Sigmoid colon (tissue), 7 donors: ENCODE results near the gene ARSG. TPM values are rescaled to one million over a fixed set of nuclear protein-coding genes. Genes with fewer than 3 reads are reported as not detected.

Experiments used
- DNase-seq: peaks from one replicate; pipeline ENCODE4 v3.0.0-alpha.2; 2019
- H3K27ac ChIP-seq, 4 donors: fragments of 200-600 bp; sonication (generic); one replicate each; pipeline ENCODE4 v1.5.1; 2016 to 2019; ENCODE audit warnings: mild to moderate bottlenecking in 1 of 4
- H3K27me3 ChIP-seq, 3 donors: fragments of 200-600 bp; sonication (generic); one replicate each; pipeline ENCODE4 v1.5.1; 2019; ENCODE audit warnings: mild to moderate bottlenecking in 1 of 3
- H3K36me3 ChIP-seq, 4 donors: fragments of 200-600 bp; sonication (generic); one replicate each; pipeline ENCODE4 v1.5.1; 2016 to 2019
- H3K4me1 ChIP-seq, 4 donors: fragments of 200-600 bp; sonication (generic); one replicate each; pipeline ENCODE4 v1.5.1; 2017 to 2019
- H3K4me3 ChIP-seq, 4 donors: fragments of 200-600 bp; sonication (generic); one replicate each; pipeline ENCODE4 v1.5.1; 2017 to 2019; ENCODE audit warnings: mild to moderate bottlenecking in 2 of 4, moderate library complexity in 1 of 4
- H3K9me3 ChIP-seq, 4 donors: fragments of 200-600 bp in 3 of 4; sonication (generic) in 3 of 4; one replicate each; pipeline versions ENCODE4 v1.5.1 to v1.6.1; 2013 to 2019
- EP300 ChIP-seq, 4 donors: sonication (generic); formaldehyde crosslinking; IDR thresholded peaks; one replicate each; pipeline ENCODE4 v1.6.1; 2017; ENCODE audit warnings: antibody characterized with exemption in 4 of 4
- POLR2A ChIP-seq, 2 donors: fragments of 450-650 bp; IDR thresholded peaks; one replicate each; pipeline ENCODE4 v1.6.1; 2016; ENCODE audit warnings: antibody characterized with exemption in 2 of 2, mild to moderate bottlenecking in 2 of 2, moderate library complexity in 2 of 2
- POLR2AphosphoS5 ChIP-seq, 4 donors: sonication (generic); formaldehyde crosslinking; IDR thresholded peaks; one replicate each; pipeline ENCODE4 v1.6.1; 2017; ENCODE audit warnings: antibody characterized with exemption in 4 of 4
- WGBS, 2 donors: extraction: QIAGEN DNeasy Blood & Tissue Kit; methylation state at CpG; one replicate each; pipeline ENCODE4 v1.1.7; 2013; 5-methylcytosine and 5-hydroxymethylcytosine counted together
- intact Hi-C: fragments of 100-400 bp; cut with DNase I; formaldehyde crosslinking; loops from one replicate; pipeline ENCODE4 v1.15.1; 2023
- polyA plus RNA-seq, 3 donors: library from polyadenylated mRNA; stranded (reverse); fragments of 200-250 nt; gene quantifications; one replicate each; pipeline ENCODE4 v1.2.3, GENCODE V29; 2013
- total RNA-seq, 4 donors: library from RNA; depleted of rRNA; stranded (reverse); fragments of >200 nt; gene quantifications; one replicate each; pipeline ENCODE4 v1.1.0, GENCODE V29; 2016
- TF ChIP-seq, protein P1 (sequence below), 4 experiments: fragments of 450-650 bp in 3 of 4; fragments of 200-600 bp in 1 of 4; IDR thresholded peaks; one replicate each; pipeline ENCODE4 v1.5.1; 2016 to 2019; ENCODE audit warnings: antibody characterized with exemption in 4 of 4, mild to moderate bottlenecking in 3 of 4, moderate library complexity in 2 of 4
- donor health status: healthy with polysubstance abuse.
- donor health status: Bipolar disorder and iron deficiency.
- donor health status: healthy.

ARSG gene
- total and polyA plus RNA-seq, 7 donors: under 0.01 to 3.0 (median 1.8) TPM

DNA sequence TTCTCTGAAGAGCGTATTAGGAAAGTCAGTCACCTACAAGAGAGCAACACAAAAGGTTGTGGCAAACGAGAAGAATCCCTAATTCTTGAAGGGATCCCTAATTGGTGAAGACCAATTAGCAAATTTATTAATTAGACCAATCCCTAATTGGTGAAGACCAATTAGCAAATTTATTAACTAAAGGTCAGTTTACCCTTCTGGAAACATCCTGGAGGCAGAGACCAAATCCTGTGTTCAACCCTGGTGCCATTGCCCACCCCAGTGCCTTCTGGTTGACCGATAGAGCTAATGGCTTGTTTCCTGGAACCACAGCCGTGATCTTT is 91.8 kb downstream of the ARSG start:
- H3K27me3 ChIP-seq: no peaks in the 10 kb centered on the region
- H3K4me3 ChIP-seq: no peak overlapping the region
- H3K9me3 ChIP-seq: no peaks in the 10 kb centered on the region
- no peaks in the 10 kb centered on the region for H3K36me3 ChIP-seq
- TF ChIP-seq POLR2AphosphoS5 (IDR thresholded peaks at IDR 0.05) (no peak), EP300 (IDR thresholded peaks at IDR 0.05) (no peak)
- WGBS, 2 donors: 76 to 89% methylated on average over 4 of the region's 4 CpGs
- peak overlapping the region in 1 of 4 donors; percentile 57 for H3K27ac ChIP-seq
- H3K4me1 ChIP-seq: peaks cover 0 to 26% (median 19%) of the 10 kb centered on the region in 4 donors
- intact Hi-C loops: loop anchor here (5.0 kb wide), 1 partner anchor 79 kb away; no protein-coding TSS in a partner anchor
- no peak for DNase-seq

DNA sequence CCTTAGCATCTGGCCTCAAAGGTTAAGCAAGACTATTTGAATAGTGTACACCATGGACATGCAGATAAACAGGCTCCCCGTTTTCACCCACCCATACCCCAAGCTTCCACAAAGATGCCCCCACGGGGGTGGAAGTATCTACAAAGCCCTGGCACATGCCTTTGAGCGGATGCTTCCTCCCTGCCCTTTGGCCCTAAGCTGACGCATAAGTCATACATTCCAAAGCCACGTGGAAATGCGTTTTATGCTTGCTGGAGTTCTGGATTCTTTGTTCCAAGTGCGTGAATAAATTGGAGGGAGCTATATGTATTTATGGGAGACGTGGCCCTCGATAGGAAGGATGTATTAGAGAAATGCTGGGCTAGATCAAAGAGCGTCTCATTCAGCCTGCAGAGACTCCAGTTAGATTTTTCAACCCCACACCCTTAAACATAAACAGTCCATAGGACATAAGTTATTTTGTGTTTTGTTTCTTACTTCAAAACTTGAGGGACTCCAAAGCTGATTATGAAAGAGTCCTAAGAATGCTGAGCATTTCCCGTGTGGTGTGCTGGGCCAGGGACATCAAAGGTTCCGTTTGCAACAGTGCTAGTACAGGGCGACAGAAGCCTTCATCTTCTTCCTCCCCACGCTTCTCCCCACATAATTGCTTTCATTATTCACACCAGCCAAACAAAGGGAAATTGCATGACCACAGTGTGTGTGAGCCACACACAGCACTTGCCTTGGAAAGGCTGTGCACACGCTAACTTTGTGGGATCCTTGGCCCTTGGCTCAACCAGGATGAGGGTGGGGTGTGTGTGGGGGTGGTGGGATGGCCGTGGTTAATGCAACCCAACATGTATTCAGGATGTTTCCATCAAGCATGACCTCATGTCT is 92.4 kb downstream of the ARSG start:
- Histone ChIP-seq H3K27me3 (no peaks in the 10 kb centered on the region), H3K4me1 (peaks cover 0 to 20% (median 13%) of the 10 kb centered on the region in 4 donors), H3K4me3 (no peak overlapping the region), H3K27ac (peak overlapping the region in 2 of 4 donors; percentile 25 to 57), H3K36me3 (no peaks in the 10 kb centered on the region), H3K9me3 (no peaks in the 10 kb centered on the region)
- 47 to 62% methylated on average over 16 of the region's 16 CpGs for WGBS, 2 donors
- DNase-seq: peak; percentile 58
- TF ChIP-seq, protein P1, sequence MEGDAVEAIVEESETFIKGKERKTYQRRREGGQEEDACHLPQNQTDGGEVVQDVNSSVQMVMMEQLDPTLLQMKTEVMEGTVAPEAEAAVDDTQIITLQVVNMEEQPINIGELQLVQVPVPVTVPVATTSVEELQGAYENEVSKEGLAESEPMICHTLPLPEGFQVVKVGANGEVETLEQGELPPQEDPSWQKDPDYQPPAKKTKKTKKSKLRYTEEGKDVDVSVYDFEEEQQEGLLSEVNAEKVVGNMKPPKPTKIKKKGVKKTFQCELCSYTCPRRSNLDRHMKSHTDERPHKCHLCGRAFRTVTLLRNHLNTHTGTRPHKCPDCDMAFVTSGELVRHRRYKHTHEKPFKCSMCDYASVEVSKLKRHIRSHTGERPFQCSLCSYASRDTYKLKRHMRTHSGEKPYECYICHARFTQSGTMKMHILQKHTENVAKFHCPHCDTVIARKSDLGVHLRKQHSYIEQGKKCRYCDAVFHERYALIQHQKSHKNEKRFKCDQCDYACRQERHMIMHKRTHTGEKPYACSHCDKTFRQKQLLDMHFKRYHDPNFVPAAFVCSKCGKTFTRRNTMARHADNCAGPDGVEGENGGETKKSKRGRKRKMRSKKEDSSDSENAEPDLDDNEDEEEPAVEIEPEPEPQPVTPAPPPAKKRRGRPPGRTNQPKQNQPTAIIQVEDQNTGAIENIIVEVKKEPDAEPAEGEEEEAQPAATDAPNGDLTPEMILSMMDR (IDR thresholded peaks at IDR 0.05): no peak
- no peak for TF ChIP-seq POLR2AphosphoS5 (IDR thresholded peaks at IDR 0.05)
- TF ChIP-seq POLR2A (IDR thresholded peaks at IDR 0.05): no peak
- TF ChIP-seq EP300 (IDR thresholded peaks at IDR 0.05): no peak
- intact Hi-C loops: loop anchor here (5.0 kb wide), 1 partner anchor 79 kb away; no protein-coding TSS in a partner anchor

DNA sequence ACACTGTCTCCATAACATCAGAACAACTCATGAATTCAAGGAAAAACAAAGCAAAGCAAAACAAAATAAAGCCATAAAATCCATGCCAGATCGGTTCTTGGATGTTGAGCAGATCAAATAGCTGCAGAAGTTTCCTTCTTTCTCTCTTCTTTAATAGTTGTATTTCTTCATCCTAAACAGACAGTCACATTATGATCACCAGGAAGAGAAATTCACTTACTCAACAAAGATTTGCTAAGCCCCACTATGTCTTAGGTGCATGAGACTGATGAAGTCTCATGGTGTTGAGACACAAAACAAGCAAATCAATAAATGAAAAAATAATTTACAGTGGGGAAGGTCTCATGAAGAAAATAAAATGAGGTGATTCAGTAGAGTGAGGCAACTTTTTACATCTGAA is 93.2 kb downstream of the ARSG start:
- peaks cover 0 to 15% (median 8%) of the 10 kb centered on the region in 4 donors for H3K4me1 ChIP-seq
- DNase-seq: no peak
- H3K4me3 ChIP-seq: no peak overlapping the region
- H3K9me3 ChIP-seq: no peaks in the 10 kb centered on the region
- H3K36me3 ChIP-seq: no peaks in the 10 kb centered on the region
- no peaks in the 10 kb centered on the region for H3K27me3 ChIP-seq
- WGBS, 2 donors: 65 to 78% methylated on average over 1 of the region's 1 CpG
- H3K27ac ChIP-seq: peak overlapping the region in 2 of 4 donors; percentile 25 to 57
- no peak for TF ChIP-seq POLR2A (IDR thresholded peaks at IDR 0.05)
- no peak for TF ChIP-seq POLR2AphosphoS5 (IDR thresholded peaks at IDR 0.05)
- TF ChIP-seq EP300 (IDR thresholded peaks at IDR 0.05): no peak
- TF ChIP-seq, protein P1 (IDR thresholded peaks at IDR 0.05): no peak
- intact Hi-C loops: loop anchor here (5.0 kb wide), 1 partner anchor 78 kb away; no protein-coding TSS in a partner anchor

DNA sequence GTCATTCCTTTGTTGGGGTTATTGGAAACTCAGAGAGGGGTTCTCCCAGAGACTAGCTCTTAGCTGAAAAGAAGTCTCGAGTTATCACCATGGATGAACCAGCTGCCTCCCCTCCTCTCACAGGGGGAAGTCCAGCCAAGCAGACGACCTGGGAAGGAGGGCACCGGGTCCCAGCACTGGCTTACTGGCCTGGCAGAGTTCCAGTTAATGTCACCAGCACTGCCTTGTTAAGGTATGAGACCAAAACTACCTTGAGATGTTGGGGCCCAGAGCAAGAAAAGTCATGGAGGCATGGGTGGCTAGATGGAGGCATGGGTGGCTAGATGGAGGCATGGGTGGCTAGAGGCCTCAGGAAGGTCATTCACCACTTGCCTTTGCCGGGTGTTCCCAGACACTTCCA is 93.6 kb downstream of the ARSG start:
- H3K27me3 ChIP-seq: no peaks in the 10 kb centered on the region
- peaks cover 0 to 15% (median 8%) of the 10 kb centered on the region in 4 donors for H3K4me1 ChIP-seq
- intact Hi-C loops: loop anchor here (5.0 kb wide), 1 partner anchor 77 kb away; no protein-coding TSS in a partner anchor
- peak overlapping the region in 1 of 4 donors; percentile 57 for H3K27ac ChIP-seq
- H3K36me3 ChIP-seq: no peaks in the 10 kb centered on the region
- no peaks in the 10 kb centered on the region for H3K9me3 ChIP-seq
- TF ChIP-seq POLR2A (IDR thresholded peaks at IDR 0.05): no peak
- TF ChIP-seq POLR2AphosphoS5 (IDR thresholded peaks at IDR 0.05): no peak
- no peak for TF ChIP-seq EP300 (IDR thresholded peaks at IDR 0.05)
- TF ChIP-seq, protein P1 (IDR thresholded peaks at IDR 0.05): no peak
- 87 to 92% methylated on average over 4 of the region's 4 CpGs for WGBS, 2 donors
- DNase-seq: peak; percentile 58
- no peak overlapping the region for H3K4me3 ChIP-seq

DNA sequence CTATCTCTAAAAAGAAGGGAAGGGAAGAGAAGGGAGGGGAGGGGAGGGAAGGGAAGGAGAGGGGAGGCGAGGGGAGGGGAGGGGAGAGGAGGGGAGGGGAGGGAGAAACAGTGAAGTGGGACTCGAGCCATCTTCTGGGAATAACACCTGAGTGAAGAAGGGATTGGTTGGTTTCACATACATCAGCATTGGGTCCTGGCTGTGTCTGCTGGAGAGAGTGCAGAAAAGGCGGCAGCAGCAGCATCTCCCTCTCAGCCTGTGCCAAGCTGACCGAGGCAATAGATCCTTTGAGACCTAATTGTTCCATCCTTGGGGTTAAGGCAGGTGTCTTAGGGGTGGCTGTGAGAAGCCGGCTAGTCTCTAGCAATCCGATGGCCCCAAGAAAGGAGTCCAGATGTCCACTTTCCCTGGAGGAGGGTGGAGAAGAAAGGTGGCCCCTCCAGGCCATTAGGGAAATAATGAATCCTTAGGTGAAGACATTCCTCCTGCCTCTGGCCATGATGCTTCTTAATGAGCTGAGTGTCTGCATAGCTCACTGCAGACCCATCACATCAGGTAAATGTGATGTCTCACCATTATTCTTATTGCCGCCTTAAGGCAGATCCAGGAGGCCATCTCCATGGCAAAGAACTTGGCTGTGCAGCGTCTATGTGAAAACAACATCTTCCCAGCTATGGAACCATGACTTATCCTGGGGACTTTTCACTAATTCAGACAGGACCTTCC is 94.4 kb downstream of the ARSG start:
- WGBS, 2 donors: 87 to 91% methylated on average over 8 of the region's 8 CpGs
- Histone ChIP-seq H3K4me3 (no peak overlapping the region), H3K4me1 (peaks cover 0 to 15% (median 8%) of the 10 kb centered on the region in 4 donors), H3K27ac (peak overlapping the region in 2 of 4 donors; percentile 64), H3K36me3 (no peaks in the 10 kb centered on the region), H3K27me3 (no peaks in the 10 kb centered on the region), H3K9me3 (no peaks in the 10 kb centered on the region)
- intact Hi-C loops: no loop called here
- peak; percentile 52 for DNase-seq
- TF ChIP-seq, protein P1 (IDR thresholded peaks at IDR 0.05): no peak
- TF ChIP-seq EP300 (IDR thresholded peaks at IDR 0.05): no peak
- no peak for TF ChIP-seq POLR2A (IDR thresholded peaks at IDR 0.05)
- no peak for TF ChIP-seq POLR2AphosphoS5 (IDR thresholded peaks at IDR 0.05)
